ENCODE data around the gene GRIK4.

DNA sequence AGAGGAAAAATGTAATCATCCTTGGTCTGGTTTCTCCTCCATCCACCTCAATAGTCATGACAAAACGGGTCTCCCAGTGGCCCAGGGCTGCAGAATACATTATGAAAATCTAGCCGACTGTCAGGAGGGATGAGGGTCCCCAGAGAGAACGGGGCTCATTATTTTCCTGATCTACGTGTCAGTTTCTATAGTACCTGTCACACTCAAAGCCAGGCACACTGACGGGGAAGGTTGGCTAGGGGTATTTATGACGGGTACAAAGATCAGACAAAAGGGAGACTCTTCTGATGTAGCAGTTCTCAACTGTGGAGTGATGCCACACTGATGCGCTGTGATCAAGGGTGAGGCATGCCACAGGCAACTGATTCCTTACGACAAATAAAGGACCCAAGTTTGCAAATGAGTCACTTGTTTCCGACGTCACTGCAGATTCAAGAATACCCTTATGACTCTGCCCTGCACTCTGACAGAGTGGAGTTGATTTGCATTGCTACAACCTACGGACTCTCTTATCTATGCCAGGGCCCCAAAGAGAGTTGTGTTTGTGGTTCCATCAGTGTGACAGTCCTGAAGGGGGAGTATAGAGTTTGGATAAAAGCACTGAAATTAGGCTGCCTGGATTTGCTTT lies 324.2 kb downstream of the GRIK4 start:
- TF ChIP-seq, protein P1, sequence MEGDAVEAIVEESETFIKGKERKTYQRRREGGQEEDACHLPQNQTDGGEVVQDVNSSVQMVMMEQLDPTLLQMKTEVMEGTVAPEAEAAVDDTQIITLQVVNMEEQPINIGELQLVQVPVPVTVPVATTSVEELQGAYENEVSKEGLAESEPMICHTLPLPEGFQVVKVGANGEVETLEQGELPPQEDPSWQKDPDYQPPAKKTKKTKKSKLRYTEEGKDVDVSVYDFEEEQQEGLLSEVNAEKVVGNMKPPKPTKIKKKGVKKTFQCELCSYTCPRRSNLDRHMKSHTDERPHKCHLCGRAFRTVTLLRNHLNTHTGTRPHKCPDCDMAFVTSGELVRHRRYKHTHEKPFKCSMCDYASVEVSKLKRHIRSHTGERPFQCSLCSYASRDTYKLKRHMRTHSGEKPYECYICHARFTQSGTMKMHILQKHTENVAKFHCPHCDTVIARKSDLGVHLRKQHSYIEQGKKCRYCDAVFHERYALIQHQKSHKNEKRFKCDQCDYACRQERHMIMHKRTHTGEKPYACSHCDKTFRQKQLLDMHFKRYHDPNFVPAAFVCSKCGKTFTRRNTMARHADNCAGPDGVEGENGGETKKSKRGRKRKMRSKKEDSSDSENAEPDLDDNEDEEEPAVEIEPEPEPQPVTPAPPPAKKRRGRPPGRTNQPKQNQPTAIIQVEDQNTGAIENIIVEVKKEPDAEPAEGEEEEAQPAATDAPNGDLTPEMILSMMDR (IDR thresholded peaks at IDR 0.05) = no peak
- TF ChIP-seq, protein P2, sequence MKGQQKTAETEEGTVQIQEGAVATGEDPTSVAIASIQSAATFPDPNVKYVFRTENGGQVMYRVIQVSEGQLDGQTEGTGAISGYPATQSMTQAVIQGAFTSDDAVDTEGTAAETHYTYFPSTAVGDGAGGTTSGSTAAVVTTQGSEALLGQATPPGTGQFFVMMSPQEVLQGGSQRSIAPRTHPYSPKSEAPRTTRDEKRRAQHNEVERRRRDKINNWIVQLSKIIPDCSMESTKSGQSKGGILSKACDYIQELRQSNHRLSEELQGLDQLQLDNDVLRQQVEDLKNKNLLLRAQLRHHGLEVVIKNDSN (CRISPR knock-in tag; IDR thresholded peaks at IDR 0.05) = no peak
- no peak for TF ChIP-seq NR2C2 (CRISPR knock-in tag; IDR thresholded peaks at IDR 0.05)
- no peak for TF ChIP-seq RELA (CRISPR knock-in tag; IDR thresholded peaks at IDR 0.05; ENCODE audit: borderline replicate concordance)
- TF ChIP-seq ZNF423 (CRISPR knock-in tag; IDR thresholded peaks at IDR 0.05) = no peak
- TF ChIP-seq ZBTB21 (CRISPR knock-in tag; IDR thresholded peaks at IDR 0.05; ENCODE audit: borderline replicate concordance) = no peak
- TF ChIP-seq, protein P3, sequence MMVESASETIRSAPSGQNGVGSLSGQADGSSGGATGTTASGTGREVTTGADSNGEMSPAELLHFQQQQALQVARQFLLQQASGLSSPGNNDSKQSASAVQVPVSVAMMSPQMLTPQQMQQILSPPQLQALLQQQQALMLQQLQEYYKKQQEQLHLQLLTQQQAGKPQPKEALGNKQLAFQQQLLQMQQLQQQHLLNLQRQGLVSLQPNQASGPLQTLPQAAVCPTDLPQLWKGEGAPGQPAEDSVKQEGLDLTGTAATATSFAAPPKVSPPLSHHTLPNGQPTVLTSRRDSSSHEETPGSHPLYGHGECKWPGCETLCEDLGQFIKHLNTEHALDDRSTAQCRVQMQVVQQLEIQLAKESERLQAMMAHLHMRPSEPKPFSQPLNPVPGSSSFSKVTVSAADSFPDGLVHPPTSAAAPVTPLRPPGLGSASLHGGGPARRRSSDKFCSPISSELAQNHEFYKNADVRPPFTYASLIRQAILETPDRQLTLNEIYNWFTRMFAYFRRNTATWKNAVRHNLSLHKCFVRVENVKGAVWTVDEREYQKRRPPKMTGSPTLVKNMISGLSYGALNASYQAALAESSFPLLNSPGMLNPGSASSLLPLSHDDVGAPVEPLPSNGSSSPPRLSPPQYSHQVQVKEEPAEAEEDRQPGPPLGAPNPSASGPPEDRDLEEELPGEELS (CRISPR knock-in tag; IDR thresholded peaks at IDR 0.05) = no peak
- no peak for TF ChIP-seq EMX1 (CRISPR knock-in tag; IDR thresholded peaks at IDR 0.05)
- TF ChIP-seq, protein P4, sequence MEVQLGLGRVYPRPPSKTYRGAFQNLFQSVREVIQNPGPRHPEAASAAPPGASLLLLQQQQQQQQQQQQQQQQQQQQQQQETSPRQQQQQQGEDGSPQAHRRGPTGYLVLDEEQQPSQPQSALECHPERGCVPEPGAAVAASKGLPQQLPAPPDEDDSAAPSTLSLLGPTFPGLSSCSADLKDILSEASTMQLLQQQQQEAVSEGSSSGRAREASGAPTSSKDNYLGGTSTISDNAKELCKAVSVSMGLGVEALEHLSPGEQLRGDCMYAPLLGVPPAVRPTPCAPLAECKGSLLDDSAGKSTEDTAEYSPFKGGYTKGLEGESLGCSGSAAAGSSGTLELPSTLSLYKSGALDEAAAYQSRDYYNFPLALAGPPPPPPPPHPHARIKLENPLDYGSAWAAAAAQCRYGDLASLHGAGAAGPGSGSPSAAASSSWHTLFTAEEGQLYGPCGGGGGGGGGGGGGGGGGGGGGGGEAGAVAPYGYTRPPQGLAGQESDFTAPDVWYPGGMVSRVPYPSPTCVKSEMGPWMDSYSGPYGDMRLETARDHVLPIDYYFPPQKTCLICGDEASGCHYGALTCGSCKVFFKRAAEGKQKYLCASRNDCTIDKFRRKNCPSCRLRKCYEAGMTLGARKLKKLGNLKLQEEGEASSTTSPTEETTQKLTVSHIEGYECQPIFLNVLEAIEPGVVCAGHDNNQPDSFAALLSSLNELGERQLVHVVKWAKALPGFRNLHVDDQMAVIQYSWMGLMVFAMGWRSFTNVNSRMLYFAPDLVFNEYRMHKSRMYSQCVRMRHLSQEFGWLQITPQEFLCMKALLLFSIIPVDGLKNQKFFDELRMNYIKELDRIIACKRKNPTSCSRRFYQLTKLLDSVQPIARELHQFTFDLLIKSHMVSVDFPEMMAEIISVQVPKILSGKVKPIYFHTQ (CRISPR knock-in tag; IDR thresholded peaks at IDR 0.05) = no peak
- TF ChIP-seq NR3C1 (CRISPR knock-in tag; conservative IDR thresholded peaks at IDR 0.05; ENCODE audit: low read depth) = no peak
- no peak for TF ChIP-seq ESRRA (CRISPR knock-in tag; IDR thresholded peaks at IDR 0.05; ENCODE audit: borderline replicate concordance)
- no peak for TF ChIP-seq FOXP1 (CRISPR knock-in tag; IDR thresholded peaks at IDR 0.05; ENCODE audit: borderline replicate concordance)
- TF ChIP-seq NFYB (CRISPR knock-in tag; conservative IDR thresholded peaks at IDR 0.05; ENCODE audit: low read depth) = no peak

All from WTC11 (cell line).